Measurements from ENCODE around the gene HEMGN.
A peak's percentile ranks its signal among the peaks of the same experiment; 100 is the strongest.
"Not testable (repeated sequence)": the region's sequence is repeated elsewhere in the genome, so short reads cannot be mapped to it uniquely, and the experiment has no call there.

HEMGN gene

GRCh38 chr9:97958812-97959511, 21.0 kb upstream of the HEMGN start:
- ATAC-seq (ENCODE audit: insufficient read depth, low read depth) (no peak), DNase-seq (no peak)
- Histone ChIP-seq H4K20me1 (ENCODE audit: insufficient read depth, low read length) (no peaks in the 10 kb centered on the region), H3K9ac (ENCODE audit: low read depth, low read length) (no peak overlapping the region), H2AFZ (ENCODE audit: low read depth, low read length) (no peak overlapping the region), H3K27ac (ENCODE audit: low read length) (no peak overlapping the region), H3K27me3 (ENCODE audit: insufficient read depth, low read length, poor library complexity) (no peaks in the 10 kb centered on the region), H3K9me3 (ENCODE audit: insufficient read depth, low read length, severe bottlenecking) (no peaks in the 10 kb centered on the region), H3K36me3 (ENCODE audit: insufficient read depth, low read length) (no peaks in the 10 kb centered on the region), H3K4me2 (ENCODE audit: insufficient read depth, low read length) (no peak overlapping the region), H3K4me3 (ENCODE audit: low read depth in 1 of 2, low read length in 2 of 2) (no peak overlapping the region), H3K79me2 (ENCODE audit: insufficient read depth, low read length) (no peaks in the 10 kb centered on the region), H3K4me1 (ENCODE audit: insufficient read depth, low read length) (no peaks in the 10 kb centered on the region)
- TF ChIP-seq EZH2 (IDR thresholded peaks at IDR 0.05; ENCODE audit: borderline replicate concordance, low read depth, low read length, severe bottlenecking): no peak
- TF ChIP-seq CTCF (IDR thresholded peaks at IDR 0.05; ENCODE audit: borderline replicate concordance, extremely low read depth, low read length, poor library complexity, severe bottlenecking): no peak

- Histone ChIP-seq H3K4me3 (ENCODE audit: low read depth in 1 of 2, low read length in 2 of 2) (no peak overlapping the region), H3K9me3 (ENCODE audit: insufficient read depth, low read length, severe bottlenecking) (no peaks in the 10 kb centered on the region), H2AFZ (ENCODE audit: low read depth, low read length) (no peak overlapping the region), H3K9ac (ENCODE audit: low read depth, low read length) (no peak overlapping the region), H3K4me2 (ENCODE audit: insufficient read depth, low read length) (no peak overlapping the region), H3K27me3 (ENCODE audit: insufficient read depth, low read length, poor library complexity) (no peaks in the 10 kb centered on the region), H4K20me1 (ENCODE audit: insufficient read depth, low read length) (no peaks in the 10 kb centered on the region), H3K36me3 (ENCODE audit: insufficient read depth, low read length) (no peaks in the 10 kb centered on the region), H3K4me1 (ENCODE audit: insufficient read depth, low read length) (no peaks in the 10 kb centered on the region), H3K27ac (ENCODE audit: low read length) (no peak overlapping the region), H3K79me2 (ENCODE audit: insufficient read depth, low read length) (no peaks in the 10 kb centered on the region)
- TF ChIP-seq CTCF (IDR thresholded peaks at IDR 0.05; ENCODE audit: borderline replicate concordance, extremely low read depth, low read length, poor library complexity, severe bottlenecking): no peak
- TF ChIP-seq EZH2 (IDR thresholded peaks at IDR 0.05; ENCODE audit: borderline replicate concordance, low read depth, low read length, severe bottlenecking): no peak
- no peak for ATAC-seq (ENCODE audit: insufficient read depth, low read depth)
- DNase-seq: no peak
Observed at GRCh38 chr9:97956331-97956730, 18.4 kb upstream of the HEMGN start.

- H3K27me3 ChIP-seq (ENCODE audit: insufficient read depth, low read length, poor library complexity): no peaks in the 10 kb centered on the region
- H3K4me2 ChIP-seq (ENCODE audit: insufficient read depth, low read length): no peak overlapping the region
- H3K4me3 ChIP-seq (ENCODE audit: low read depth in 1 of 2, low read length in 2 of 2): no peak overlapping the region
- H3K4me1 ChIP-seq (ENCODE audit: insufficient read depth, low read length): no peaks in the 10 kb centered on the region
- H3K9me3 ChIP-seq (ENCODE audit: insufficient read depth, low read length, severe bottlenecking): no peaks in the 10 kb centered on the region
- no peaks in the 10 kb centered on the region for H3K79me2 ChIP-seq (ENCODE audit: insufficient read depth, low read length)
- no peaks in the 10 kb centered on the region for H4K20me1 ChIP-seq (ENCODE audit: insufficient read depth, low read length)
- H2AFZ ChIP-seq (ENCODE audit: low read depth, low read length): no peak overlapping the region
- ATAC-seq (ENCODE audit: insufficient read depth, low read depth) (peak; percentile 96), DNase-seq (peak; percentile 56)
- no peaks in the 10 kb centered on the region for H3K36me3 ChIP-seq (ENCODE audit: insufficient read depth, low read length)
- H3K27ac ChIP-seq (ENCODE audit: low read length): no peak overlapping the region
- no peak overlapping the region for H3K9ac ChIP-seq (ENCODE audit: low read depth, low read length)
- TF ChIP-seq EZH2 (IDR thresholded peaks at IDR 0.05; ENCODE audit: borderline replicate concordance, low read depth, low read length, severe bottlenecking): no peak
- peak; percentile 77 for TF ChIP-seq CTCF (IDR thresholded peaks at IDR 0.05; ENCODE audit: borderline replicate concordance, extremely low read depth, low read length, poor library complexity, severe bottlenecking)
Observed at GRCh38 chr9:97954550-97954989, 16.6 kb upstream of the HEMGN start.

GRCh38 chr9:97950873-97951272, 12.9 kb upstream of the HEMGN start:
- H4K20me1 ChIP-seq (ENCODE audit: insufficient read depth, low read length); DNase-seq: not testable (repeated sequence)

GRCh38 chr9:97947094-97947493, 9.1 kb upstream of the HEMGN start:
- H3K4me1 ChIP-seq (ENCODE audit: insufficient read depth, low read length); H3K9me3 ChIP-seq (ENCODE audit: insufficient read depth, low read length, severe bottlenecking); ATAC-seq (ENCODE audit: insufficient read depth, low read depth); H2AFZ ChIP-seq (ENCODE audit: low read depth, low read length); DNase-seq; H3K4me3 ChIP-seq (ENCODE audit: low read depth in 1 of 2, low read length in 2 of 2); H4K20me1 ChIP-seq (ENCODE audit: insufficient read depth, low read length); H3K79me2 ChIP-seq (ENCODE audit: insufficient read depth, low read length); H3K27ac ChIP-seq (ENCODE audit: low read length); H3K27me3 ChIP-seq (ENCODE audit: insufficient read depth, low read length, poor library complexity); H3K4me2 ChIP-seq (ENCODE audit: insufficient read depth, low read length); H3K9ac ChIP-seq (ENCODE audit: low read depth, low read length); H3K36me3 ChIP-seq (ENCODE audit: insufficient read depth, low read length): not testable (repeated sequence)

More at GRCh38 chr9:97950873-97951272, 12.9 kb upstream of the HEMGN start:
- not testable (repeated sequence) for H2AFZ ChIP-seq (ENCODE audit: low read depth, low read length); H3K4me2 ChIP-seq (ENCODE audit: insufficient read depth, low read length); H3K9ac ChIP-seq (ENCODE audit: low read depth, low read length); H3K27ac ChIP-seq (ENCODE audit: low read length); H3K79me2 ChIP-seq (ENCODE audit: insufficient read depth, low read length); H3K9me3 ChIP-seq (ENCODE audit: insufficient read depth, low read length, severe bottlenecking); H3K36me3 ChIP-seq (ENCODE audit: insufficient read depth, low read length); H3K27me3 ChIP-seq (ENCODE audit: insufficient read depth, low read length, poor library complexity); H3K4me1 ChIP-seq (ENCODE audit: insufficient read depth, low read length); H3K4me3 ChIP-seq (ENCODE audit: low read depth in 1 of 2, low read length in 2 of 2)
- ATAC-seq (ENCODE audit: insufficient read depth, low read depth): 0 out of 3 replicates have a peak, but pooled peaks have one; percentile 45

- not testable (repeated sequence) for H3K27me3 ChIP-seq (ENCODE audit: insufficient read depth, low read length, poor library complexity); H2AFZ ChIP-seq (ENCODE audit: low read depth, low read length); H3K27ac ChIP-seq (ENCODE audit: low read length); DNase-seq; ATAC-seq (ENCODE audit: insufficient read depth, low read depth); H4K20me1 ChIP-seq (ENCODE audit: insufficient read depth, low read length); H3K4me2 ChIP-seq (ENCODE audit: insufficient read depth, low read length); H3K79me2 ChIP-seq (ENCODE audit: insufficient read depth, low read length); H3K4me1 ChIP-seq (ENCODE audit: insufficient read depth, low read length); H3K9ac ChIP-seq (ENCODE audit: low read depth, low read length); H3K9me3 ChIP-seq (ENCODE audit: insufficient read depth, low read length, severe bottlenecking); H3K36me3 ChIP-seq (ENCODE audit: insufficient read depth, low read length); H3K4me3 ChIP-seq (ENCODE audit: low read depth in 1 of 2, low read length in 2 of 2)
Observed at GRCh38 chr9:97945470-97945869, 7.5 kb upstream of the HEMGN start.

Data from DND-41 (cell line).